ENCODE results near the gene BTBD17. TPM values are rescaled to one million over a fixed set of nuclear protein-coding genes. Genes with fewer than 3 reads are reported as not detected.

BTBD17 gene
- total RNA-seq, 2 experiments from 2014 or later, result not detected

DNA sequence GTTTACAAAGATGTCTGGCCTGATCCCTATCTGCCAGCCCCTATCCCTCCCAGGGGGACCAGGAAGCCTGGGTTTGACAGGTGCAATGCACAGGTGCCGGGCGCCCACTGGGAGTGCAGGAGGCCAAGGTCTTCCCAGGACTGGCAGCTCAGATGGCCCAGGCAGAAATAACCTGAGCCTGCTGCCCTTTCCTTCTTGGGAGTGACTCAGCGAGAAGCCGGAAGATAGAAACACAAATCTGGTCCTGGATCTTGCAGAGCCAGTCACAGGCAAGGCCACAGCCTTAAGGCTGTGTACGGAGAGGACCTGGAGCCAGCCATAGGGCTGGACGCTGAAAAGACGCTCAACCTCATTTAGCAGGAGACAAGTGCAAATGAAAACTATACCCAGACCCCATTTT lies 33.3 kb upstream of the BTBD17 start:
- DNase-seq (no peak), ATAC-seq (no peak)
- Mint-ChIP-seq H3K4me3 (no peak overlapping the region), H3K4me1 (ENCODE audit: low read depth) (peaks cover 2% of the 10 kb centered on the region), H3K9me3 (ENCODE audit: insufficient read depth) (no peaks in the 10 kb centered on the region), H3K27me3 (ENCODE audit: low read depth) (peaks cover 3% of the 10 kb centered on the region), H3K36me3 (ENCODE audit: low read depth) (no peaks in the 10 kb centered on the region), H3K27ac (no peak overlapping the region)
- ChIA-PET POLR2A (interaction anchor here (0.6 kb wide), 1 partner anchor 18 kb away, joined by 3 read pairs; no protein-coding TSS in a partner anchor), CTCF (interaction anchor here (0.5 to 1.0 kb wide), 2 partner anchors 15 to 27 kb away, joined by 3 read pairs; no protein-coding TSS in a partner anchor)

DNA sequence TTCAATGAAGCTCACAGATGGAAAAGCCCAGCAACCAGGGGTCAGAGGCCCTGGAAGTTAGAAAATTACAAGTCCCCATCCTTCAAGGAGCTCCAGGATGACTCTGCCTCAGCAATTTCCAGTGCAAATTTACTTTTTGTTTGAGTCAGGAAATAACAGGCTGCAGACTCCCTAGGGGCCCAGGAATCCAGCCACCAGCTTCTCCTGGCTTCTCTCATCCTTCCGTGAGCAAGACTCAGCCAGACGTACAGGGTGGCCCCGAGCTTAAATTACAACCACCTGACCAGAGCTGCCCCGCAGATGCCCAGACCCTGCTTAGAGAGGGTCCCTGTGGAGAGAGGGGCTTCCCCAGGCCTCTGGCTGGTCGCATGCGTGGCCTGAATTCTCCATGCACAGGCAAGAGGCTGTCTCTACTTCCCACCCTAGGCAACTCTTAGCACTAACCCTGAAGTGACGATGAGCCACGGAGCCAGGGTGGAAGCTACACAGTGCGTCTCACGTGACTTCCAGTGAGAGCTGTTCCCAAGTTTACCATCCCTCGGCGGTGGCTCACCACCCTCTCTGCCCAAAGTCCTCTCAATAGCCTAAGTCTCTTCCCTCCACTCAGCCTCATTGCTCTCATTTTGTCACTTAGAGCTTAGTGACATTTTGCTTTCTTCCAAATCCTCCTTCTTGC lies 32.7 kb upstream of the BTBD17 start:
- Mint-ChIP-seq H3K27ac (no peak overlapping the region), H3K36me3 (ENCODE audit: low read depth) (no peaks in the 10 kb centered on the region), H3K27me3 (ENCODE audit: low read depth) (peaks cover 3% of the 10 kb centered on the region), H3K9me3 (ENCODE audit: insufficient read depth) (no peaks in the 10 kb centered on the region), H3K4me3 (no peak overlapping the region), H3K4me1 (ENCODE audit: low read depth) (peaks cover 2% of the 10 kb centered on the region)
- ChIA-PET CTCF (interaction anchor here (0.9 to 1.1 kb wide), 3 partner anchors 26 to 263 kb away, joined by 3 read pairs; no protein-coding TSS in a partner anchor), POLR2A (no interaction called here)
- DNase-seq, result no peak
- ATAC-seq, result no peak

GRCh38 chr17:74393346-74393942 lies 31.8 kb upstream of the BTBD17 start:
- Mint-ChIP-seq H3K27me3 (ENCODE audit: low read depth) (peaks cover 3% of the 10 kb centered on the region), H3K36me3 (ENCODE audit: low read depth) (no peaks in the 10 kb centered on the region), H3K4me3 (no peak overlapping the region), H3K4me1 (ENCODE audit: low read depth) (peaks cover 2% of the 10 kb centered on the region), H3K9me3 (ENCODE audit: insufficient read depth) (no peaks in the 10 kb centered on the region), H3K27ac (no peak overlapping the region)
- no peak for DNase-seq
- ChIA-PET POLR2A (no interaction called here), CTCF (interaction anchor here (0.9 to 1.4 kb wide), 4 partner anchors 14 to 264 kb away, joined by 3 to 6 read pairs (median 4); no protein-coding TSS in a partner anchor)
- no peak for ATAC-seq

- Mint-ChIP-seq H3K36me3 (ENCODE audit: low read depth) (no peaks in the 10 kb centered on the region), H3K27me3 (ENCODE audit: low read depth) (peaks cover 3% of the 10 kb centered on the region), H3K4me1 (ENCODE audit: low read depth) (peaks cover 2% of the 10 kb centered on the region), H3K27ac (no peak overlapping the region), H3K9me3 (ENCODE audit: insufficient read depth) (no peaks in the 10 kb centered on the region), H3K4me3 (no peak overlapping the region)
- no peak for ATAC-seq
- CTCF ChIA-PET, result interaction anchor here (1.0 to 1.4 kb wide), 2 partner anchors 14 to 24 kb away, joined by 4 to 6 read pairs; no protein-coding TSS in a partner anchor
- DNase-seq, result no peak
- POLR2A ChIA-PET, result no interaction called here
These were observed 31.2 kb upstream of the BTBD17 start for GRCh38 chr17:74392848-74393247.

GRCh38 chr17:74391771-74392170 lies 30.1 kb upstream of the BTBD17 start:
- no peak overlapping the region for H3K27ac Mint-ChIP-seq
- peaks cover 3% of the 10 kb centered on the region for H3K27me3 Mint-ChIP-seq (ENCODE audit: low read depth)
- no peaks in the 10 kb centered on the region for H3K9me3 Mint-ChIP-seq (ENCODE audit: insufficient read depth)
- H3K4me1 Mint-ChIP-seq (ENCODE audit: low read depth), result peaks cover 2% of the 10 kb centered on the region
- DNase-seq, result no peak
- CTCF ChIA-PET, result interaction anchor here (1.0 to 1.3 kb wide), 2 partner anchors 13 to 65 kb away, joined by 4 to 6 read pairs; no protein-coding TSS in a partner anchor
- ATAC-seq, result no peak
- no peaks in the 10 kb centered on the region for H3K36me3 Mint-ChIP-seq (ENCODE audit: low read depth)
- POLR2A ChIA-PET, result no interaction called here
- no peak overlapping the region for H3K4me3 Mint-ChIP-seq

DNA sequence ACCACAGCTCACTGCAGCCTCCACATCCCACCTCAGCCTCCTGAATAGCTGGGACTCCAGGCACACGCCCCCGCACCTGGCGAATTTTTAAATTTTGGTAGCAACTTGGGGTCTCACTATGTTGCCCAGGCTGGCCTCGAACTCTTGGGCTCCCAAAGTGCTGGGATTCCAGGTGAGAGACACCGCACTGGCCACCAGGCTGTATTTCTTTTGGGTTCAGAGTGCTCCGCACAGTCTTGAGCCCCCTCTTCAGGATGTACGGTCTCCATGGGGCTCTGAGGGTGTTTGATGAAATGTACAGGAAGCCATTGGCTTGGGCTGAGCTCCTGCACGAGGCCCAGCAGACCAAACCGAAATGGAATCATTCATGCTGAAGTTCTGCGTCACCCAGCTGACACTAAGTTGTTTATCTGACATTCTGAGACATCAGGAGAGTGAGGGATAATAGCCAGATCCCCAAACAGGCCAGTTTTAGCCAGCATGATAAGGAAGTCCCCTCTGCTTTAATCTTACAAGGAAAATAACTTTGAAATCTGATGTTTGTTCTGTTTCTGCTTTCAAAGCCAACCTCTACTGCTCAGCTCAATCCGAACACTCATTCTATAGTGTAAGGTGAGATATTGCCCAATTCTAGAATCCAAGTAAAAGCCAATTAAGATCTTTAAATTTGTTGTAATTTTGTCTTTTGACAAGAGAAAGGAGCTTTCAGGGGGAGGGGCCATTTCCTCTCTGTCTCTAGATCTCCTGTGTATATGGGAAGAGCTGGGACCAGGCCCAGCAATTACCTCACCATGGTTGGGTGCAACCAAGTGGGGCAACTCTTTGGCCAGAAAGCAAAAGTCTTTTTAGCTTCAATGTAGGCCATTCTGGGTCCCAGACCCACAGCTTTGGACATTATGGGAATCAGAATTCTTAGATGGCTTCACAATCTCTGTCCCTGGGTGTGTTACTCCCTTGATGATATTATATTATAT lies 29.3 kb upstream of the BTBD17 start:
- ChIA-PET POLR2A (no interaction called here), CTCF (interaction anchor here (1.0 to 1.3 kb wide), 2 partner anchors 12 to 66 kb away, joined by 4 to 6 read pairs; no protein-coding TSS in a partner anchor)
- DNase-seq (no peak), ATAC-seq (no peak)
- Mint-ChIP-seq H3K4me3 (no peak overlapping the region), H3K27ac (no peak overlapping the region), H3K4me1 (ENCODE audit: low read depth) (peaks cover 2% of the 10 kb centered on the region), H3K27me3 (ENCODE audit: low read depth) (peaks cover 3% of the 10 kb centered on the region), H3K36me3 (ENCODE audit: low read depth) (no peaks in the 10 kb centered on the region), H3K9me3 (ENCODE audit: insufficient read depth) (no peaks in the 10 kb centered on the region)

DNA sequence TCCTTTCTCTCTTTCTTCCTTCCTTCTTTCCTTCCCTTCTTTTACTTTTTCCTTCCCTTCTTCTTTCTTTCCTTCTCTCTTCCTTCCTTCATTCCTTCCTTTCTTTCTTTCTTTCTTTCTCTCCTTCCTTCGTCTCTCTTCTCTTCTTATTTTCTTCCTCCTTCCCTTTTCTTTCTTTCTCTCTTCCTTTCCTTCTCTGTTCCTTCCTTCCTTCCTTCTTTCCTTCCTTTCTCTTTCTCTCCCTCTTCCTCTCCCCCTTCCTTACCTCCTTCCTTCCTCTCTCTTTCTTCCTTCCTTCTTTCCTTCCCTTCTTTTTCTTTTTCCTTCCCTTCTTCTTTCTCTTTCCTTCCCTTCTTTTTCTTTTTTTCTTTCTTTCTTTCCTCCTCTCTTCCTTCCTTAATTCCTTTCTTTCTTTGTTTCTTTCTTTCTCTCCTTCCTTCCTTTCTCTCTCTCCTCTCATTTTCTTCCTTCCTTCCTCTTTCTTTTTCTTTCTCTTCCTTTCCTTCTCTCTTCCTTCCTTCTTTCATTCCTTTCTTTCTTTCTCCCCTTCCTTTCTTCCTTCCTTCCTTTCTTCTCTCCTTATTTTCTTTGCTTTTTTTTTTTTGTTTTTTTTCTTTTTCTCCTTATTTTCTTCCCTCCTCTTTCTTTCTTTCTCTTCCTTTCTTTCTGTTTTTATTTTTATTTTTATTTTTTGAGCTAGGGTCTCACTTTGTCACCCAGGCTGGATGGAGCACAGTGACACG lies 28.4 kb upstream of the BTBD17 start:
- CTCF ChIA-PET, result no interaction called here
- no peak for ATAC-seq
- Mint-ChIP-seq H3K4me3 (no peak overlapping the region), H3K27ac (no peak overlapping the region), H3K4me1 (ENCODE audit: low read depth) (peaks cover 2% of the 10 kb centered on the region), H3K9me3 (ENCODE audit: insufficient read depth) (no peaks in the 10 kb centered on the region), H3K36me3 (ENCODE audit: low read depth) (no peaks in the 10 kb centered on the region), H3K27me3 (ENCODE audit: low read depth) (peaks cover 3% of the 10 kb centered on the region)
- no peak for DNase-seq
- POLR2A ChIA-PET, result no interaction called here

- ChIA-PET POLR2A (no interaction called here), CTCF (no interaction called here)
- H3K4me1 Mint-ChIP-seq (ENCODE audit: low read depth), result peaks cover 2% of the 10 kb centered on the region
- no peaks in the 10 kb centered on the region for H3K9me3 Mint-ChIP-seq (ENCODE audit: insufficient read depth)
- H3K4me3 Mint-ChIP-seq, result no peak overlapping the region
- H3K27ac Mint-ChIP-seq, result no peak overlapping the region
- ATAC-seq, result no peak
- no peak for DNase-seq
- H3K27me3 Mint-ChIP-seq (ENCODE audit: low read depth), result peaks cover 3% of the 10 kb centered on the region
- no peaks in the 10 kb centered on the region for H3K36me3 Mint-ChIP-seq (ENCODE audit: low read depth)
These were observed 27.6 kb upstream of the BTBD17 start for GRCh38 chr17:74389084-74389753.

DNA sequence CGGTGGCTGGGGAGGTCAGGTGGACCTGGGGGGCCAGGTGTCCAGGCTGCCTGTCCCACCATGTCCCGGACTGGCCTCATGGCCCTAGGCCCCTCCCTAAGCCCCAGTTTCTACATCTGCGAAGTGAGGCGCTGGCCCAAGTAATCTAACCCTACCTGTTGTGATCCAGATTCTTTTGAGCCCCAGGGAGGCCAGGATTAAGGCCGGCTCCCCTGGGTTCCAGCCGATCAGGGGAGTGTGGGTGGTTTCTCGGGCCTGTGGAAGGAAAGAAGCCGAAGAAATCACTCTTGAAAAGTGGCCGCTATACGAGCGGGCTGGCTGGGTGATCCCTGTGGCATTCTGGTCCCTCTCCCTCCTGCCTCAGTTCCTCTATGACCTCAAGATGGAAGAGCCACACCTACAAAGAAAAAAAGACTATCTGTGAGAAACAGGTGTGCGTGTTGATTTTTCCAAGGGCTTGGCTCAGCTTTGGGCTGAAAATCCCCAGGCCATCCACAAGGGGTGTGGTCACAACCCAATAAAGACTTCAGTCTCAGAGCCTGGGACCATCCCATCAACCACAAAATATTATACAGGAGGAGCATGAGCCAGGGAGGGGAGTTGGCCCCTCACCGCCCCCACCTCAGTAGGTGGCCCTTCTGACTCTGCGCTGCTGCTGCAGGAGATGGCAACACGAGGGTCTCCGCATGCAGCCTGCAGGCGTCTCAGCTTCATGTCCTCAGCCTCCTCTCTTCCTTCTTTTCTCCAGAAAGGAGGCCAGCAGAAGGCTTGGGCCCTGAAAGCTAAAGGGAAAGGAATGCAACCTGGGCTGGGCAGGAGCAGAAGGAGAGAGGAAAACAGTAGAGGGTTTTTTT lies 25.9 kb upstream of the BTBD17 start:
- ATAC-seq, result no peak
- CTCF ChIA-PET, result no interaction called here

DNA sequence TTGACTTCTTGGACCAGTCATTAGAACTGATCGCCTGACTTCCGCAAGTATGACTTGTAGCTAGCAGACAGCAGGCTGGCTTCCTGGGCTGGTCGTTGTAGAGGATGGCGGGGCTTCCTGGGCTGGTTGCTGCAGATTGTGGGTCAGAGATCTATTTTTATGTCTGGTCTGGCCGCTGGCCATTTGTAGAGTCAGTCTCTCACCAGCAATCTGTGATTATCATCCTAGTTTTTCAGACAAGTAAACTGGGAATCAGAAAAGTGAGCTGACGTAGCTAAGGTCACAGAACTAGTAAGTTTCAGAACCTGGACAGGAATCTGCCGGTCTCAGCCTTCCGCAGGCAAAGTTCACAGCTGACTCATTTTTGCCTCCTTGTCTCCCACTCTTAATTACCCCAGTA lies 24.7 kb upstream of the BTBD17 start:
- Mint-ChIP-seq H3K36me3 (ENCODE audit: low read depth) (no peaks in the 10 kb centered on the region), H3K27me3 (ENCODE audit: low read depth) (peaks cover 5% of the 10 kb centered on the region), H3K4me3 (no peak overlapping the region), H3K4me1 (ENCODE audit: low read depth) (no peaks in the 10 kb centered on the region), H3K9me3 (ENCODE audit: insufficient read depth) (no peaks in the 10 kb centered on the region), H3K27ac (no peak overlapping the region)
- DNase-seq (no peak), ATAC-seq (no peak)
- CTCF ChIA-PET, result interaction anchor here (0.6 kb wide), 1 partner anchor 13 kb away, joined by 3 read pairs; no protein-coding TSS in a partner anchor
- POLR2A ChIA-PET, result no interaction called here

More for the DNA sequence above, 25.9 kb upstream of the BTBD17 start:
- H3K27ac Mint-ChIP-seq, result no peak overlapping the region
- peaks cover 8% of the 10 kb centered on the region for H3K27me3 Mint-ChIP-seq (ENCODE audit: low read depth)
- no peaks in the 10 kb centered on the region for H3K9me3 Mint-ChIP-seq (ENCODE audit: insufficient read depth)
- H3K4me3 Mint-ChIP-seq, result no peak overlapping the region
- peaks cover 2% of the 10 kb centered on the region for H3K4me1 Mint-ChIP-seq (ENCODE audit: low read depth)
- DNase-seq, result no peak
- no peaks in the 10 kb centered on the region for H3K36me3 Mint-ChIP-seq (ENCODE audit: low read depth)
- POLR2A ChIA-PET, result no interaction called here

All from activated CD8-positive, alpha-beta T cell treated with anti-CD3 and anti-CD28 coated beads, Interleukin-2, amount 10 ng/mL, durations not matched to agents 7 days and 5 days (primary cell).